WTC11 (cell line): ENCODE data around the gene AOC3. TPM values are rescaled to one million over a fixed set of nuclear protein-coding genes. Genes with fewer than 3 reads are reported as not detected.
"Not testable (repeated sequence)": the region's sequence is repeated elsewhere in the genome, so short reads cannot be mapped to it uniquely, and the experiment has no call there.

ENCODE experiments used
- ATAC-seq: fragments of 200-7000 bp; cut with Tn5 transposase; 2 replicates; pipeline ENCODE4 v1.10.0; 2021; ENCODE audit warnings: mild to moderate bottlenecking, moderate library complexity
- CTCF ChIA-PET: fragments of 300-600 bp; sonication (Branson Sonifier 250); formaldehyde crosslinking; loops from one replicate; lab custom pipeline; 2021; ENCODE audit warnings: antibody characterized with exemption; lab: Charles Lee
- POLR2A ChIA-PET: fragments of 350-600 bp; sonication (Branson Sonifier 250); formaldehyde crosslinking; loops from one replicate; lab custom pipeline; 2021; ENCODE audit warnings: antibody characterized with exemption; lab: Charles Lee
- DNase-seq: peaks from one replicate; pipeline ENCODE4 v3.0.0; 2021; ENCODE audit warnings: low spot score
- H3K27ac Mint-ChIP-seq: 2 replicates; pipeline ENCODE4 v1.8.0; 2021; ENCODE audit warnings: mixed read lengths
- H3K27me3 Mint-ChIP-seq: 2 replicates; pipeline ENCODE4 v1.8.0; 2021; ENCODE audit warnings: low read depth, mild to moderate bottlenecking, moderate library complexity, mixed read lengths
- H3K36me3 Mint-ChIP-seq: 2 replicates; pipeline ENCODE4 v1.8.0; 2021; ENCODE audit warnings: mixed read lengths
- H3K4me1 Mint-ChIP-seq: 2 replicates; pipeline ENCODE4 v1.8.0; 2022; ENCODE audit warnings: mixed read lengths
- H3K4me3 Mint-ChIP-seq: 2 replicates; pipeline ENCODE4 v1.8.0; 2021; ENCODE audit warnings: mild to moderate bottlenecking, moderate library complexity, mixed read lengths
- H3K9me3 Mint-ChIP-seq: 2 replicates; pipeline ENCODE4 v1.8.0; 2021; ENCODE audit warnings: mixed read lengths
- CBFB ChIP-seq: sonication (generic); formaldehyde crosslinking; IDR thresholded peaks from 2 replicates; pipeline ENCODE4 v1.8.1; 2022; ENCODE audit warnings: mild to moderate bottlenecking, low read depth, missing genetic modification reagents
- CREB1 ChIP-seq: sonication (generic); formaldehyde crosslinking; IDR thresholded peaks from 2 replicates; pipeline ENCODE4 v1.8.0; 2023; ENCODE audit warnings: mild to moderate bottlenecking, missing genetic modification reagents
- CTCF ChIP-seq: fragments of 200-600 bp; IDR thresholded peaks from 2 replicates; pipeline ENCODE4 v1.8.0; 2022; ENCODE audit warnings: antibody characterized with exemption
- HMGXB4 ChIP-seq: sonication (generic); formaldehyde crosslinking; IDR thresholded peaks from 2 replicates; pipeline ENCODE4 v1.8.1; 2023; ENCODE audit warnings: mild to moderate bottlenecking, moderate library complexity, missing genetic modification reagents
- IRF1 ChIP-seq: sonication (generic); formaldehyde crosslinking; IDR thresholded peaks from 2 replicates; pipeline ENCODE4 v1.8.0; 2023; ENCODE audit warnings: missing genetic modification reagents
- IRF2 ChIP-seq: sonication (generic); formaldehyde crosslinking; IDR thresholded peaks from 2 replicates; pipeline ENCODE4 v1.8.0; 2022; ENCODE audit warnings: low read depth, missing genetic modification reagents, borderline replicate concordance
- JUN ChIP-seq: sonication (generic); formaldehyde crosslinking; IDR thresholded peaks from 2 replicates; pipeline ENCODE4 v1.8.0; 2023; ENCODE audit warnings: mild to moderate bottlenecking, missing genetic modification reagents
- MLX ChIP-seq: sonication (generic); formaldehyde crosslinking; IDR thresholded peaks from 2 replicates; pipeline ENCODE4 v1.8.1; 2023; ENCODE audit warnings: mild to moderate bottlenecking, missing genetic modification reagents, moderate library complexity
- NFE2L1 ChIP-seq: sonication (generic); formaldehyde crosslinking; IDR thresholded peaks from 2 replicates; pipeline ENCODE4 v1.8.1; 2023; ENCODE audit warnings: missing genetic modification reagents
- SOX15 ChIP-seq: fragments of 250-450 bp; sonication (Bioruptor Pico); IDR thresholded peaks from 2 replicates; pipeline ENCODE4 v1.9.0; 2021; ENCODE audit warnings: mild to moderate bottlenecking
- TP53 ChIP-seq: sonication (generic); formaldehyde crosslinking; IDR thresholded peaks from 2 replicates; pipeline ENCODE4 v1.8.1; 2023; ENCODE audit warnings: mild to moderate bottlenecking, missing genetic modification reagents
- ZNF121 ChIP-seq: sonication (generic); formaldehyde crosslinking; IDR thresholded peaks from 2 replicates; pipeline ENCODE4 v1.8.0; 2023; ENCODE audit warnings: missing genetic modification reagents
- ZNF138 ChIP-seq: sonication (generic); formaldehyde crosslinking; conservative IDR thresholded peaks from 2 replicates; pipeline ENCODE4 v1.8.1; 2022; ENCODE audit warnings: mild to moderate bottlenecking, moderate library complexity, missing genetic modification reagents
- ZNF396 ChIP-seq: fragments of 250-450 bp; sonication (Bioruptor Pico); IDR thresholded peaks from 2 replicates; pipeline ENCODE4 v1.8.0; 2021; ENCODE audit warnings: mild to moderate bottlenecking, moderate library complexity, borderline replicate concordance
- ZNF416 ChIP-seq: fragments of 250-450 bp; sonication (Bioruptor Pico); IDR thresholded peaks from 2 replicates; pipeline ENCODE4 v1.9.0; 2021; ENCODE audit warnings: mild to moderate bottlenecking, inconsistent platforms
- ZNF671 ChIP-seq: fragments of 250-450 bp; sonication (Bioruptor Pico); IDR thresholded peaks from 2 replicates; pipeline ENCODE4 v1.8.0; 2021; ENCODE audit warnings: mild to moderate bottlenecking
- ZSCAN18 ChIP-seq: fragments of 250-450 bp; sonication (Bioruptor Pico); IDR thresholded peaks from 2 replicates; pipeline ENCODE4 v2.1.2; 2022; ENCODE audit warnings: mild to moderate bottlenecking, moderate library complexity
- total RNA-seq: library from RNA; stranded (reverse); gene quantifications from 3 replicates; pipeline ENCODE4 v1.2.3, GENCODE V29; 2021

The AOC3 gene
- total RNA-seq, 1 experiment from 2014 or later: 7.6 TPM

- DNase-seq (no peak), ATAC-seq (no peak)
- POLR2A ChIA-PET: no interaction called here
- Mint-ChIP-seq H3K4me1 (peaks cover 26% of the 10 kb centered on the region), H3K36me3 (no peaks in the 10 kb centered on the region), H3K27me3 (peaks cover 32% of the 10 kb centered on the region), H3K9me3 (no peaks in the 10 kb centered on the region), H3K4me3 (no peak overlapping the region), H3K27ac (no peak overlapping the region)
- CTCF ChIA-PET: interaction anchor here (1.4 kb wide), 1 partner anchor 10 kb away, joined by 3 read pairs; no protein-coding TSS in a partner anchor
- no peak for TF ChIP-seq ZNF138 (CRISPR knock-in tag)
- TF ChIP-seq JUN (CRISPR knock-in tag): no peak
- TF ChIP-seq ZSCAN18 (CRISPR knock-in tag): no peak
- no peak for TF ChIP-seq ZNF396 (CRISPR knock-in tag)
- no peak for TF ChIP-seq HMGXB4
- no peak for TF ChIP-seq NFE2L1 (CRISPR knock-in tag)
- TF ChIP-seq MLX (CRISPR knock-in tag): no peak
- no peak for TF ChIP-seq TP53 (CRISPR knock-in tag)
- TF ChIP-seq CREB1: no peak
- TF ChIP-seq ZNF416 (CRISPR knock-in tag): no peak
- TF ChIP-seq CBFB: no peak
- TF ChIP-seq, all 79 proteins: peak for 0
These were observed 29.8 kb downstream of the AOC3 start for GRCh38 chr17:42880776-42881310.

GRCh38 chr17:42881706-42882105 is 30.7 kb downstream of the AOC3 start:
- Mint-ChIP-seq H3K27me3 (peaks cover 30% of the 10 kb centered on the region), H3K4me1 (peaks cover 26% of the 10 kb centered on the region)
- H3K9me3 Mint-ChIP-seq, H3K27ac Mint-ChIP-seq, H3K4me3 Mint-ChIP-seq, DNase-seq, POLR2A ChIA-PET, ATAC-seq, H3K36me3 Mint-ChIP-seq: not testable (repeated sequence)
- CTCF ChIA-PET: interaction anchor here (1.0 to 2.8 kb wide), 3 partner anchors 47 to 116 kb away, joined by 3 to 9 read pairs (median 6); partner anchors contain the start of genes BECN1 and RPL27

GRCh38 chr17:42882166-42882565 is 31.2 kb downstream of the AOC3 start:
- no peaks in the 10 kb centered on the region for H3K36me3 Mint-ChIP-seq
- H3K4me1 Mint-ChIP-seq: peaks cover 26% of the 10 kb centered on the region
- peaks cover 25% of the 10 kb centered on the region for H3K27me3 Mint-ChIP-seq
- no peaks in the 10 kb centered on the region for H3K9me3 Mint-ChIP-seq
- DNase-seq (no peak), ATAC-seq (no peak)
- TF ChIP-seq ZNF671 (CRISPR knock-in tag) (no peak), IRF1 (CRISPR knock-in tag) (no peak), CREB1 (no peak), SOX15 (CRISPR knock-in tag) (no peak)
- ChIA-PET POLR2A (no interaction called here), CTCF (interaction anchor here (1.0 to 2.8 kb wide), 3 partner anchors 47 to 116 kb away, joined by 3 to 9 read pairs (median 6); partner anchors contain the start of genes BECN1 and RPL27)
- H3K4me3 Mint-ChIP-seq: no peak overlapping the region
- no peak overlapping the region for H3K27ac Mint-ChIP-seq

- Mint-ChIP-seq H3K36me3 (no peaks in the 10 kb centered on the region), H3K27me3 (peaks cover 7% of the 10 kb centered on the region), H3K4me1 (peaks cover 9% of the 10 kb centered on the region), H3K27ac (no peak overlapping the region), H3K9me3 (no peaks in the 10 kb centered on the region), H3K4me3 (no peak overlapping the region)
- DNase-seq (no peak), ATAC-seq (no peak)
- ChIA-PET POLR2A (no interaction called here), CTCF (interaction anchor here (2.0 to 2.8 kb wide), 2 partner anchors 45 to 60 kb away, joined by 6 to 9 read pairs; partner anchors contain the start of gene BECN1)
- no peak for TF ChIP-seq IRF1 (CRISPR knock-in tag)
- no peak for TF ChIP-seq IRF2
- TF ChIP-seq CTCF: no peak
- no peak for TF ChIP-seq ZNF121
- TF ChIP-seq HMGXB4: no peak
These were observed 33.0 kb downstream of the AOC3 start for GRCh38 chr17:42883802-42884558.
